Natural killer cell treated with Interleukin-12 subunit alpha and Interleukin-12 subunit beta and Interleukin-15 and Interleukin-18, amount 100 ng/mL, for 72 hours (primary cell): ENCODE data around the gene RCOR2. TPM values are rescaled to one million over a fixed set of nuclear protein-coding genes. Genes with fewer than 3 reads are reported as not detected.
"Not testable (repeated sequence)": the region's sequence is repeated elsewhere in the genome, so short reads cannot be mapped to it uniquely, and the experiment has no call there.

Source experiments
- ATAC-seq, 2 donors: fragments of 150-1000 bp; cut with Tn5 transposase in 1 of 2; sonication (Bioruptor Pico), chemical (Tn5 transposase) in 1 of 2; 2 replicates each; pipeline ENCODE4 v1.10.0; 2021
- DNase-seq: peaks from one replicate; pipeline ENCODE4 v3.0.0; 2022; ENCODE audit warnings: low spot score
- H3K27ac Mint-ChIP-seq, 2 donors: 1 replicate in 1 of 2; 2 replicates in 1 of 2; pipeline ENCODE4 v1.8.0; 2022; ENCODE audit warnings: mixed read lengths in 2 of 2, mild to moderate bottlenecking in 1 of 2, moderate library complexity in 1 of 2
- H3K27me3 Mint-ChIP-seq, 2 donors: 1 replicate in 1 of 2; 2 replicates in 1 of 2; pipeline ENCODE4 v1.8.0; 2022; ENCODE audit warnings: mixed read lengths in 2 of 2
- H3K36me3 Mint-ChIP-seq: one replicate; pipeline ENCODE4 v1.8.0; 2022; ENCODE audit warnings: mixed read lengths
- H3K4me1 Mint-ChIP-seq, 2 donors: 1 replicate in 1 of 2; 2 replicates in 1 of 2; pipeline ENCODE4 v1.8.0; 2022; ENCODE audit warnings: low read depth in 2 of 2, mixed read lengths in 2 of 2, mild to moderate bottlenecking in 1 of 2
- H3K4me3 Mint-ChIP-seq: one replicate; pipeline ENCODE4 v1.8.0; 2022; ENCODE audit warnings: mixed read lengths
- H3K9me3 Mint-ChIP-seq: 2 replicates; pipeline ENCODE4 v1.8.0; 2022; ENCODE audit warnings: mixed read lengths
- total RNA-seq, 2 donors: library from RNA; stranded (reverse); gene quantifications; one replicate each; pipeline ENCODE4 v1.2.3, GENCODE V29; 2022

RCOR2 gene
- total RNA-seq = not detected

DNA sequence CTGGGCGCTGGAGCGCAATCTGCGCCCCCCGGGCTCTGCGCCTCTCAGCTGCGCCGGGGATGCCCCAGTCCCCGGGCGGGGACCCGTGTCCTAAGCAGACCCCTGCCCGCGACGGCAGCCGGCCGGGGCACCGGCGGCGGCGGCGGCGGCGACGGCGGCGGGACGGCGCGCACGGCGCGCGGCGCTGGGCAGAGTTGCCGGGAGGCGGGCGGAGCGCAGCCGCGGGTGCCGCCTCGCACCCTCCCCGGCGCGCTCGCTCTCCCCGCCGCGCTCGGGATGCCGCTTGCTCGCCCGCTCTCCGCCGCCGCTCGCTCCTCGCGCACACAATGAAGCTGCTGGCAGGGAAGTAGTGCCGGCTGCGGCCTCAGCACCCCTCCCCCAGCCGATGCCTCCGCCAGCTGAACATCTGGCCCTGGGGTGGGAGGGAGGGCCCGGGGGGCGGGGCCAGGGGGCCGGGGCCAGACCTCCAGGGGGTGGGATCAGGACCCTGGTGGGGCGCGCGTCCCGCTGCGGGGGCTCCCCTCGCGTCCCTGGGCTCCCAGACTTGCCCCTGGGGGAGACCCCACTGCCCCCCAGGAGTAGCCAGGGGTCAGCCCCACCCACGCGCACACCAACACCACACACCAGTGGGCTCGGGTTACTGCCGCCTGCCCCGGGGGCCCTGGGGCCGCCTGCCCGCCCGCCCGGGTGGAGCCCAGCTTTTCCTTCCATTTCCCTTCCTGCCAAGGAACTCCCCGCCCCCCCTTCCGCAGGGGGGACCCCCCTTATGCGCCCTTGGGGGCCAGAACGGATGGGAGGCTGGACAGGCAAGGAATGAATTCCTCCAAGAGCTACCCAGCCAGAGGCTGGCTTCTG lies at the start of gene RCOR2:
RCOR2 (minus strand) TSS at position 328 of the 855 bp plus-strand sequence. CDS start 708 bp downstream, outside the sequence.
- peaks cover 0 to 11% of the 10 kb centered on the region in 2 donors for H3K4me1 Mint-ChIP-seq
- H3K36me3 Mint-ChIP-seq = no peaks in the 10 kb centered on the region
- ATAC-seq (peak; percentile 67 to 74), DNase-seq (peak; percentile 68)
- peak within 1 kb of the TSS; percentile 80 for H3K4me3 Mint-ChIP-seq
- peaks cover 0 to 5% of the 10 kb centered on the region in 2 donors for H3K27me3 Mint-ChIP-seq
- H3K27ac Mint-ChIP-seq = no peak within 1 kb of the TSS
- no peaks in the 10 kb centered on the region for H3K9me3 Mint-ChIP-seq

DNA sequence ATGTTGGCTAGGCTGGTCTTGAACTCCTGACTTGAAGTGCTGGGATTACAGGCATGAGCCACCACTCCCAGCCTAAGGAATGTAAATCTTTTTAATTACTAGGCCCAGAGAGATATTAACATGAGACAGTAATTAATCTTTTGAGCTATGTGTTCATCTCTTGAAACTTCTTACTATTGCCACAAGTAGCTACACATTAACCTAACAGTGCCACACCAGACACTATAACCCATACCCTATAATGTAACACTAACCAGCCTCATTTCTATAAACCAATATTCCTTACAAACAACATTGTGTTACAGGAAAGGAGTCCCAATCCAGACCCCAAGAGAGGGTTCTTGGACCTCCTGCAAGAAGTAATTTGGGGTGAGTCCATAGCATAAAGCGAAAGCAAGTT lies 49.5 kb upstream of the RCOR2 start:
- Mint-ChIP-seq H3K4me3 (no peak overlapping the region), H3K27ac (no peak overlapping the region), H3K27me3 (peaks cover 0 to 3% of the 10 kb centered on the region in 2 donors), H3K4me1 (peaks cover 6 to 7% of the 10 kb centered on the region in 2 donors), H3K9me3 (no peaks in the 10 kb centered on the region), H3K36me3 (no peaks in the 10 kb centered on the region)
- no peak for ATAC-seq
- no peak for DNase-seq

DNA sequence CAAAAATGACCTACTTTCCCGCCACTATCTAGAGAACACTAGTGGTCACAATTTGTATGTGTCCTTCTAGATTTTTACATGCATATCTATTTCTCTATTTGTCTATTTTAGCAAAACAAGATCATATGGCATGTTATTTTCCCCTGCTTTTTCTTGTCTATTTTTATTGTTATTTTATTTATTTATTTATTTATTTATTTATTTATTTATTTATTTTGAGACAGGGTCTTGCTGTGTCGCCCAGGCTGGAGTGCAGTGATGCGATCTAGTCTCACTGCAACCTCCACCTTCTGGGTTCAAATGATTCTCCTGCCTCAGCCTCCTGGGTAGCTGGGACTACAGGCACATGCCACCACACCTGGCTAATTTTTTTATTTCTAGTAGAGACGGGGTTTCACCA lies 46.9 kb upstream of the RCOR2 start:
- ATAC-seq, H3K27ac Mint-ChIP-seq, H3K9me3 Mint-ChIP-seq, DNase-seq, H3K27me3 Mint-ChIP-seq, H3K4me3 Mint-ChIP-seq, H3K36me3 Mint-ChIP-seq: not testable (repeated sequence)
- peaks cover 15 to 17% of the 10 kb centered on the region in 2 donors for H3K4me1 Mint-ChIP-seq

DNA sequence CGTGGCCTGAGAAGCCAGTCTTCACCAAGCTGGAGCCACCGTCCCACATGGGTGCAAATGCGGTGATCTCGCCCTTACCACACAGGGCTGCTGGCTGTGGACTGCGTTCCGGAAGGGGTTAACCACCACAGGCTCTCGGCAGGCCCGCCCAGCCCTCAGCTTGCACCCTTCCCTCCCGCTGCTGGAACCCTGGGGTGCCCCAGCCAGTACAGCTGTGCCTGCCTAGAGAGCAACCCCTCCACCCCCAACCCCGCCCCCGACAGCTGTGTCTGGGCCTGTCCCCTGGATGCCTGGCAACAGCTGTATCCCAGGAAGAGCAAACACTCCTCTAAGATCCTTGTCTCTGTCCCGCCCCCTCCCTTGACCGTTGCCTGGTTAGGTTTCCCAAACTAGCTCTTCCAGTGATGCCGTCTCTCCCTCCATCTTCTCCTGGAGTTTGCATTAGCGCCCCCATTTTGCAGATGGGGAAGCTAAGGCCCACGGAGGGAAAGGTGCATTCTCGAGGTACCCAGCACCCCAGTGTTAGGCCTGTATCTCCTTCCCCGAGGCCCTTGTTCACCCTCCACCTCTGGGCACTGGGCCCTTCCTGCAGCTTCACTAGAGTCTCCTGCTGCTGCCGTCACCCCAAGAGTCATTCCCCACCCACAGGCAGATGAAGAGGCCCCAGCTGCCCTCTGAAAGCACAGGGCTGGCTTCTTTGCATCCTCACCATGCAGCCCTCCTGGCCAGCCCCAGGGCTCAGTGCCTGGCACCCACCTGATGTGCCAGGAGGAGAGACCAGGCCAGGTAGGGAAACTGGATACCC lies 44.8 kb upstream of the RCOR2 start:
- ATAC-seq (peak; percentile 88 to 91), DNase-seq (peak; percentile 76)
- peaks cover 15 to 17% of the 10 kb centered on the region in 2 donors for H3K4me1 Mint-ChIP-seq
- no peaks in the 10 kb centered on the region for H3K36me3 Mint-ChIP-seq
- no peaks in the 10 kb centered on the region for H3K27me3 Mint-ChIP-seq
- peak overlapping the region in 1 of 2 donors; percentile 68 for H3K27ac Mint-ChIP-seq
- H3K9me3 Mint-ChIP-seq = no peaks in the 10 kb centered on the region
- H3K4me3 Mint-ChIP-seq = peak overlapping the region; percentile 39

DNA sequence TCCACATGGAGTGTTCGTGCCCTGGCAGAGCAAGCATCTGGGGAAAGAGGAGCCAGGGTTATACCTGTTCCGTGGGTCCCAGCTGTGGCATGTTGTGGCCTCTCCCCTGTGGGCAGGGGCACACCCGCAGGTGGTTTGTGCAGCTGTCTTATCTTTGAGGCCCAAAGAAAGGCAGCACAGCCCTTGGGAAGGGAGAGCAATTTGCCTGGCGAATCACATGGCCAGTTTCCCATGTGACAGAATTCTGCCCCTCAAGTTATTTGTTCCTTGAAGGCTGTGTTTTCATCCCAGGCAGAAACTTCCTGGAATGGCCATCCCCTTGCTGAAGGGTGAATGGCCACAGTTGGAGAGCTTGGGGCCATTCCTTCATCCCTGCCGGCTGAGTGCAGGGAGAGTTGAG lies 41.0 kb upstream of the RCOR2 start:
- Mint-ChIP-seq H3K4me1 (peaks cover 27% of the 10 kb centered on the region in 2 donors), H3K9me3 (no peaks in the 10 kb centered on the region), H3K36me3 (no peaks in the 10 kb centered on the region), H3K4me3 (no peak overlapping the region), H3K27ac (peak overlapping the region in 1 of 2 donors; percentile 18), H3K27me3 (no peaks in the 10 kb centered on the region)
- no peak for DNase-seq
- no peak for ATAC-seq

DNA sequence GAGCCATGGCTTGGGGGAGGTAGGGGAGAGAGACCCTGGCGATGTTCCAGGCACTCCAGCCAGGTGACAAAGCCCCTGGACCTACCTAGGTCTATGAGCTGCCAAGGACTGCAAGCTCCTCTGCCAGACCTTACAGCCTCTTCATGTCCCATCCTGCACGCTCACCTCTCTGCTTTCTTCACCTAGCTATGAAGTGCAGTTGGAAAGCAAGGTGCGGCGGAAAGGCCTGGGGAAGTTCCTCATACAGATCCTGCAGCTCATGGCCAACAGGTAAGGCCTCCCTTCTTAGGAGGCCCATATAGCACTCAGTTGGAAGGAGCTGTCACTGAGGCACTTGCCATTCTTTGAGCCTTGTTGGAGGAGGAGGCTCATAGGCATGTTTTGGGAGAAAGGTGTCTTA lies 35.6 kb upstream of the RCOR2 start:
- H3K9me3 Mint-ChIP-seq = no peaks in the 10 kb centered on the region
- no peaks in the 10 kb centered on the region for H3K36me3 Mint-ChIP-seq
- H3K27ac Mint-ChIP-seq = peak overlapping the region; percentile 59 to 75
- DNase-seq (no peak), ATAC-seq (no peak)
- H3K4me1 Mint-ChIP-seq = peaks cover 31 to 32% of the 10 kb centered on the region in 2 donors
- no peaks in the 10 kb centered on the region for H3K27me3 Mint-ChIP-seq
- peak overlapping the region; percentile 84 for H3K4me3 Mint-ChIP-seq

DNA sequence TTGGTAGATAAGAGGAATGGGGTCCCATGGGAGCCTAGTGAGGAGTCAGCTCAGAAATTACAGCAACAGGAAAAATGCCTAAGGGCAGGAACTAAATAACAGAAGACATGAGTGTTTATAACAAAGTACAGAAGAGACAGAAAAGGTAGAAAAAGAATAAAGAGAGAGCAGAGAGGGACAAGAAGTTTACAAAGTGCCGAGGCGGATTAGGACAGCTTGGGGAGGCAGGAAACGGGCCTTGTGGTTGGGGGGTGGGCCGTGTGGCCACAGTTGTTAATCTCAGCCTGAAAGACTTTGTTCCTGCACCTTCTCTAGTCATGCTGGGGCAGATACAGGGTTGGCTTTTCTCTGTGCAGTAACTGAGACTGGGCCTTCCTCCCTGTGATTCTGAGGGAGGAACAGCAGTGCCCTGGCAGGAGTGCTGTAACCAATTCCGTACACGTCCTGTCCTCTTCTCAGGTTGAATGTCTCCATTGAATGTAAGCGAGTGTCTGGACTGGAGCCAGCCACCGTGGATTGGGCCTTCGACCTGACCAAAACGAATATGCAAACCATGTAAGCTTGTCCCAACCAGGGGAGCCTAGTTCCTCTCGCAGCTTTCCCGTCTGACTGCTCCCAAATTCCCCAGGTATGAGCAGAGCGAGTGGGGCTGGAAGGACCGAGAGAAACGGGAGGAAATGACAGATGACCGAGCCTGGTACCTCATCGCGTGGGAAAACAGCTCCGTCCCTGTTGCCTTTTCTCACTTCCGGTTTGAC lies 35.0 kb upstream of the RCOR2 start:
- peak overlapping the region; percentile 84 for H3K4me3 Mint-ChIP-seq
- H3K27ac Mint-ChIP-seq = peak overlapping the region; percentile 59 to 75
- H3K9me3 Mint-ChIP-seq = no peaks in the 10 kb centered on the region
- H3K36me3 Mint-ChIP-seq = no peaks in the 10 kb centered on the region
- no peaks in the 10 kb centered on the region for H3K27me3 Mint-ChIP-seq
- ATAC-seq = peak; percentile 89 to 94
- peak; percentile 79 for DNase-seq
- H3K4me1 Mint-ChIP-seq = peaks cover 31 to 32% of the 10 kb centered on the region in 2 donors

DNA sequence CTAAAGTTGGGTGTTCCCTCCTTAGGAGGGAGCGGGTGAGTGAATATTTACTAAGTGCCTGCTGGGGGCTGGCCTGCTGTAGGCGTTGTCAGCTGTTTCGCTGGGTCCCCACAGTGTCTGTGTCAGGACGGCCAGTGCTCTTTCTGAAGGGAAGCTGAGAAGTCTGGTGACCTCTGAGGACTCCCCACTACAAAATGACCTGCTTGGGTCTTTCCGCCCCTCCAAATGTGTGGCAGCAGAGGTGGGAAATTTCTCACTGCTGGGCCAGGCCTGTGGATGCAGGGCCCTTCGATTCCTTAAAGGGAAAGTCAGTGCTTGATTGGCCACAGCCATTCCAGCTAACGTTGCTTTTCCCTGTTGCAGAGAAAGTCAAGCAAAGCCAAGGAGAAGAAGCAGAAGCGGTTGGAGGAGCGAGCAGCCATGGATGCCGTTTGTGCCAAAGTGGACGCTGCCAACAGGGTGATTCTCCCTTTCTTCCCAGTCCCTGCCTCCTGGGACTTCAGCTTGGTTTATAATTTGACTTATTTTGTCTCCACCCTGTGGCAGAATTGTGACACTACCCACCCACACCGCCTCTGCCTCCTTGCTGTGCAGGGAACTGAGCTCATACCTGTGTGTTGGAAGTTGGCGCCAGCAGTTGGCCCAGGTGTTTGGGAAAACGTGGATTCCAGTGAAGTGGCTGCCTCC lies 28.7 kb upstream of the RCOR2 start:
- Mint-ChIP-seq H3K4me3 (no peak overlapping the region), H3K9me3 (no peaks in the 10 kb centered on the region), H3K27ac (no peak overlapping the region), H3K36me3 (no peaks in the 10 kb centered on the region), H3K27me3 (no peaks in the 10 kb centered on the region), H3K4me1 (peaks cover 7 to 14% of the 10 kb centered on the region in 2 donors)
- DNase-seq = no peak
- ATAC-seq = peak; percentile 53 to 69

DNA sequence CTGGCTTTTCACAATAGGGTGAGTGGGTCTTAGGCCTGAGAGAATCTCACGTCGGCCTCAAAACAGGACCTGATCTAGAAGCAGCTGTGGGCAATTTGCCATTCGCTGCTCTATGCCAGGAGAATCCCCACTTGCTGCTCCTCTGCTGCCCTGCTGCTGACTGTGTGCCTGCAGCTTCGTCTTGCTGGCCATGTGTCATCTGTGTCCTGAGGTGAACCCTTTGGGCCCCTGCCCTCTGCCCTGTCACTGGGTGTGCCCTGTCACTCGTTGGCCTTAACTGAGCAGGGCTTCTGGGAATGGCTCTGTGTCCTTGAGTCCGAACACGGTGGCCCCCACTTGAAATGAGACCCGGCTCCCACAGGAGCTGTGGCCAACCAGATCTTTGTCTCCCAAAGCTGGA lies 28.0 kb upstream of the RCOR2 start:
- Mint-ChIP-seq H3K27me3 (no peaks in the 10 kb centered on the region), H3K4me1 (peaks cover 11 to 13% of the 10 kb centered on the region in 2 donors), H3K36me3 (no peaks in the 10 kb centered on the region), H3K4me3 (no peak overlapping the region), H3K9me3 (no peaks in the 10 kb centered on the region), H3K27ac (no peak overlapping the region)
- ATAC-seq (peak in 1 of 2 donors; percentile 25), DNase-seq (no peak)

DNA sequence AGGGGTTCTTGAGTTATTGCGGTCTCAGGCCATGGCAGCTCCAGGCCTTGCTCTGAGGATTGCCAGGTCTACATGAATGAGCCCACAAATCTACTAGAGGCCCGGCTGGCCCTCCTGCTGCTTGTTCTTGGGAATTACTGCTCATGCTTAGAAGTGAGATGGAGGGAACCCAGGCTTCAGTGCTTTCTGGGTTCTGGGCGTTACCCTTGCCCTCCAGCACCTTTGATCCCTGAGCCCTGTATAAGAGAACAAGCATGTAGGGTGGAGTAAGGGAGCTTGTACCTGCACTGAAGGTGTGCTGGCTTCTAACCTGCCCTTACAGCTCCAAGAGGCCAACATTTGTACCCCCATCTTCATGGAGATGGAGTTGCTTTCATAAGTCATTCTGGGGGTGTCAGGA lies 25.8 kb upstream of the RCOR2 start:
- Mint-ChIP-seq H3K4me3 (no peak overlapping the region), H3K27ac (no peak overlapping the region), H3K36me3 (no peaks in the 10 kb centered on the region), H3K4me1 (peaks cover 21 to 25% of the 10 kb centered on the region in 2 donors), H3K9me3 (no peaks in the 10 kb centered on the region), H3K27me3 (no peaks in the 10 kb centered on the region)
- ATAC-seq (no peak), DNase-seq (no peak)

DNA sequence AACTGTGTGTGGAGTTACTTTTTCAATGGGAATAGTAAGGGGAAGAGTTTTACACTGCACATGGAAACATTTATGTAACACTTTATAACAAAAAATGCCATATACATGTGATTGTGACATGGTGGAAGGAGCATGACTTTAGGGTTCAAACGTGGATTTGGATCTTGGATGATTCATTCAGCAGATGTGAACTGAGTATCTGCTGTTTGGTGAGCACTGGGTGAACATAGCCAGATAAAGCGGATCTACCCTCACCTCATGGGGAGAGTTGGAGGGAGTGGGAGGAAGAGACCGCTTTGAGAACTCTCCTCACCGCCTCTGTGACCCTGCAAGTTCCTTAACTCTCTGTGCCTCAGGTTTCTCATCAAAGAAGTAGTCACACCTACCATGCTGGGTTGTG lies 24.9 kb upstream of the RCOR2 start:
- Mint-ChIP-seq H3K27me3 (no peaks in the 10 kb centered on the region), H3K4me3 (no peak overlapping the region), H3K36me3 (no peaks in the 10 kb centered on the region), H3K9me3 (no peaks in the 10 kb centered on the region), H3K27ac (no peak overlapping the region), H3K4me1 (peaks cover 21 to 28% of the 10 kb centered on the region in 2 donors)
- no peak for ATAC-seq
- DNase-seq = no peak

DNA sequence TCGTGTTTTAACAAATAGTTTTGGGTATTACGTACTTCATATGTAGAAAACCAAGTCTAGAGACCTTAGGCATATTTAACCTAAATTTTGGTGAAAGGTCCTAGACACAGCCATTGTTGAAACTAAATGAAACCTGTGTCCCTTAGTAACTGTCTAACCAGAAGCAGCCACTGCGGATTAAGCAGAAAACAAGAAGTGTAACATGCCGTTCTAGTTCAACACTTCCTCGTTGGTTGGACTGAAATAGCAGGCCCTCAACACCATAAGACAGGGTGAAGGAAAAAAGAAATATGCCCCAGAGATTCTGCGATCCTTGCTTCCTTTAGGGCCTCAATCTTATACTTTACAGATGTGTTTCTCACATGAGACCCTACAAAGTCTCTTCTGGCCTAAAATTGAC lies 23.8 kb upstream of the RCOR2 start:
- H3K4me3 Mint-ChIP-seq = peak overlapping the region; percentile 94
- no peak for DNase-seq
- peak overlapping the region; percentile 54 to 82 for H3K27ac Mint-ChIP-seq

DNA sequence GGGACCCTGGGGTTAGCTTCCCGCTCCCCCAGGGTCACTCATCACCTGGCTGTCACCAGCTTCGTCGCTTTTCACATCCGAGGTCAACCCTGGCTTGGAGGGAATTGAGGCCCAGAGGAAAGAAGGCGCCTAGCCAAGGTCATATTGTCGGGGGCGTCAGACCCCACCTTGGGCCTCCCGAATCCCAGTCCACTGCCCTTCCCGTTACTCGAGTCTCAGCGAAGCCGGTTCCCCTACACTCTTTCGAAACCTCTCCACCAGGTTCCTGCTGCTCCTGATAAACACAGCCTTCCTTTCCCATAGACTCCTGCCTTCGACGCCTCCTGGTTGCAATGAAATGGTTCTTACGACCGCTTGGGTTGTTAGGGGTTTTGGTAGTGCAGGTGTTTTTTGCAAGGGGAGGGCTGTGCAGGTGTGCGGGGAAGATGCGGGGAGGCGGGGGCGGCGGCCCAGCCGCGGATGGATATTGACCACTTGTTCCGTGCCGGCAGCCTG lies 22.5 kb upstream of the RCOR2 start:
- no peaks in the 10 kb centered on the region for H3K36me3 Mint-ChIP-seq
- H3K4me1 Mint-ChIP-seq = peaks cover 21 to 28% of the 10 kb centered on the region in 2 donors
- H3K27ac Mint-ChIP-seq = peak overlapping the region; percentile 54 to 82
- ATAC-seq (no peak), DNase-seq (no peak)
- H3K27me3 Mint-ChIP-seq = no peaks in the 10 kb centered on the region
- peak overlapping the region; percentile 94 for H3K4me3 Mint-ChIP-seq
- no peaks in the 10 kb centered on the region for H3K9me3 Mint-ChIP-seq

More for the DNA sequence above, 23.8 kb upstream of the RCOR2 start:
- no peak for ATAC-seq
- Mint-ChIP-seq H3K4me1 (peaks cover 21 to 28% of the 10 kb centered on the region in 2 donors), H3K9me3 (no peaks in the 10 kb centered on the region), H3K36me3 (no peaks in the 10 kb centered on the region), H3K27me3 (no peaks in the 10 kb centered on the region)
